NCI-H146 (cell line): ENCODE results near the gene THBD.
A peak's percentile ranks its signal among the peaks of the same experiment; 100 is the strongest.

Experiments
- DNase-seq: peaks from one replicate; lab custom pipeline; 2025; lab: John Stamatoyannopoulos, UW

THBD gene, protein sequence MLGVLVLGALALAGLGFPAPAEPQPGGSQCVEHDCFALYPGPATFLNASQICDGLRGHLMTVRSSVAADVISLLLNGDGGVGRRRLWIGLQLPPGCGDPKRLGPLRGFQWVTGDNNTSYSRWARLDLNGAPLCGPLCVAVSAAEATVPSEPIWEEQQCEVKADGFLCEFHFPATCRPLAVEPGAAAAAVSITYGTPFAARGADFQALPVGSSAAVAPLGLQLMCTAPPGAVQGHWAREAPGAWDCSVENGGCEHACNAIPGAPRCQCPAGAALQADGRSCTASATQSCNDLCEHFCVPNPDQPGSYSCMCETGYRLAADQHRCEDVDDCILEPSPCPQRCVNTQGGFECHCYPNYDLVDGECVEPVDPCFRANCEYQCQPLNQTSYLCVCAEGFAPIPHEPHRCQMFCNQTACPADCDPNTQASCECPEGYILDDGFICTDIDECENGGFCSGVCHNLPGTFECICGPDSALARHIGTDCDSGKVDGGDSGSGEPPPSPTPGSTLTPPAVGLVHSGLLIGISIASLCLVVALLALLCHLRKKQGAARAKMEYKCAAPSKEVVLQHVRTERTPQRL

DNA sequence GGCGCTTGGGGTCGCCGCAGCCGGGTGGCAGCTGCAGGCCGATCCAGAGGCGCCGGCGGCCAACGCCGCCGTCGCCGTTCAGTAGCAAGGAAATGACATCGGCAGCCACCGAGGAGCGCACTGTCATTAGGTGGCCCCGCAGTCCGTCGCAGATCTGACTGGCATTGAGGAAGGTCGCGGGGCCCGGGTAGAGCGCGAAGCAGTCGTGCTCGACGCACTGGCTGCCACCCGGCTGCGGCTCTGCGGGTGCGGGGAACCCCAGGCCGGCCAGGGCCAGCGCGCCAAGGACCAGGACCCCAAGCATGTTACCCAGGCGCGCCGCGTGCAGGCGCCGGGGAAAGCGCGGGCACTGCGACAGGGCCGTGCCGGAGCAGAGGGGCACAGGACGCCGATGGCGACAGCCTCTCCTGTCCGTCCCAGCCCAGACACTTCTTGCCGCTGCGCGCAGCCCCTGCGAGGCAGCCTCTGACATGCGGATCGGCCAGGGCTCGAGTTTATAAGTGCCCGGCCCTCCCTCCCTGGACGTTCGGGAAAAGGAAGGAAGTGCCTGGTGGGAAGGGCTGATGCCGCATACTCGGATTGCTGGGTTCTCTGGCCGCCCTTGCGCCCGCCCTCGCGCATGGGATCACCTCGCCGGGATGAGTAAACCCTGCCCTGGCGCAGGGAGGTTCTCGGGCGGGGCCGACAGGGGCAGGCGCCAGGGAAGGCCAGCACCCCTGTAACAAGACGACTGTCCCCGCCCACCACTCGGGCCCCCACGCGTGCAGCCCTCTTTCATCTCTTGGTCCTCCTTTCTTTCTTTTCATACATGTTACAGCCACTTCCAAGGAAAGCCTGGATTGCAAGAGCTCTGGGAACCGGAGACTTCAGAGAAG lies at the start of gene THBD:
TSS of gene THBD (minus strand) at position 472 of the 875 bp plus-strand sequence. CDS start at position 304, 168 bp downstream.
- DNase-seq = peak; percentile 54

DNA sequence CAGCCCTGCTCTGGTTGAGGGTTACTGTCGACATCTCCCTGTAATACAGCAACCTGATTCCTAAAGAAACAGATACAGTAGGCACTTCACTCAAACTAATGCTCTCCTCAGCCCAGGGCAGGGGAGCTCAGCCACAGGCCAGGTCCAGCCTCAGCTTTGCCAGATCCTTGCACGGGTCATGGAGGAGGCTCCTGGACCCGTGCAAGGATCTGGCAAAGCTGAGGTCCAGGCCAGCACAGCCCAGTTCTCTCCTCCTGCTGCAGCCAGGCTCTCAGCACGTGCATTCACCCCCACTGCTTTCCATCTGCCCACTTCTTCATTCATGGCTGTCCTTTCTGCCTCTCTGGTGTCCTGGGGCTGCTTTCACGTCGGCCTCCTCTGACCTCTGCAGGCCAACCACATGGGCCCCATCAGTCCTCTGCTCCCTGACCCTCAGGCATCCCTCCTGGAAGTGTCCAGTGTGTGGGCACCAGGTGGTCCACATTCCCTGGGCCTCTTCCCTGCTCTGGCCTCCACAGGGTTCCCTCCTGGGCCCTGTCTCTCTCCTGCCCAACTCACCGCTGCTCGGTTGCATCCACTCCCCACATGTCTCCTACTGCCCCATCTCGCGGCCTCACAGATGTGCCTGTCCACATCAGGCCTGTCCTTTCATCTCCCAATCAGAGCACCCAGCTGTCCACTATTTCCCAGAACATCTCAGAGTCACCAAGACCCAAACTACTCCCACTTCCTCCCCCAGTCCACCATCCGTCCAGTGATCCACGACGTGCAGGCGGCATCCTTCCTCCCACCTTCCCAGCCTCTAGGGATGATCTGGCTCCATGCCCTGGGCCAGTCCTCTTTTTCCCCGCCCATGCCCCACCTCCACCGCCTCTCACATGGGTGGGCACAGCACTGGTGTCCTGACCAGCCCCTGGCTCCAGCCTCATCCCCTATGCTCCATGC lies 48.4 kb upstream of the THBD start:
- no peak for DNase-seq

DNA sequence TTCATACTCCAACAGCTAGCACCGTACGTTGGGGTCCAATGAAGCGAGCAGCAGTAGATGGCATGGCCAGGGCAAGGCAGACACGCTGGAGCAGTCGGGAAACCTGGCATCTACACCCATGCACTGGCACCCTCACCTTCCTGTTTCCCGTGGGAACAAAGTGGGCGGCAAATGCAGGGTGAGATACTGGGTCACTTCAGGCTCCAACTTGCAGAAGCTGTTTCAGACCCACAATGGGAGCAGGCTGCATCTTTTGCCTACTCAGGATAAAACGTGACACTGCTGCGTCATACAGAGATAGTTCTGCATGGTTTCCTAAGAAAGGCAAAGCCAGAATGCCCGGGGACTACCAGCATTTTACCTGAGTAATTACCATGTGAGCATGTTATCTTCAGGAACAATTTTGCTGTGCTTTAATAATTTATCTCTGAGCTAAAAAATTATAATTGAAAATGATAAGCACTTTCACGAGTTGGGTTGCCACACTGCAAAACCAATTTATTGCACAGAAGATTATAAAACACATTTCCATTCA lies 47.6 kb upstream of the THBD start:
- DNase-seq = no peak

DNA sequence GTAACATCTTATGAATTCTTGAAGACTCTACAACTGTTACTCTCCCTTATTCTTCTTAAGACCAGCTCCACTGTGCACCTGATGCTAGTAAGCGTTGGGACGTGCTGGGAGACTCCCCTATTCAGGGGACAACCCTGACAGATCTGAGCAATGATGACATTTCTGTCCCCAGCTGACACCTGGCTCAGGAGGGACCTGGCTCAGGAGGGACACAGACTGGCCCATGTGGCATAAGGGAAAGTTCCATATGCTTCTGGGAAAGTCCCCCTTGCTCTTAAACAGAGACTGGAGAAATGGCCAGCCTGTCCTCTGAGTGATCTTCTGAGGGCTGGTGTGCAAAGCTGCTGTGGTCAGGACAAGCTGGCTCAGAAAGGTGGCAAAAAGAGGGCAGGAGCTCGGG lies 46.6 kb upstream of the THBD start:
- DNase-seq = no peak

DNA sequence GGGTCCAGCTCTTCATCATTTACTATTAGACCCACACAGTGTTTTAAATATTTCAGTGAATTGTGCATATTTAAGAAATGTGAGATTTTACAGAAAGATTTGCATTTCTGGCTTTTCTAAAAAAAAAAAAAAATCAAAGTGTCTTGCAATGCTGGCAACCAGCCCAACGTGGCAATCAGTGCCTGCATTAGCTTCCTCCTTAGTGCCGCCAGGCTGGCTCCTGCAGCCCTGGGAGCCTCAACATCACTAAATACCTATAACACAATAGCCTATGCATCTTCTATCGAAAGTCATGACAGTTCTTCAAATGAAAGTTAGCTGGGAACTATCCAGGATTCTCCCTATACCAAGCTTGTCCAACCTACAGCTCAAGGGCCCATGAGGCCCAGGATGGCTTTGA lies 46.0 kb upstream of the THBD start:
- DNase-seq = no peak

DNA sequence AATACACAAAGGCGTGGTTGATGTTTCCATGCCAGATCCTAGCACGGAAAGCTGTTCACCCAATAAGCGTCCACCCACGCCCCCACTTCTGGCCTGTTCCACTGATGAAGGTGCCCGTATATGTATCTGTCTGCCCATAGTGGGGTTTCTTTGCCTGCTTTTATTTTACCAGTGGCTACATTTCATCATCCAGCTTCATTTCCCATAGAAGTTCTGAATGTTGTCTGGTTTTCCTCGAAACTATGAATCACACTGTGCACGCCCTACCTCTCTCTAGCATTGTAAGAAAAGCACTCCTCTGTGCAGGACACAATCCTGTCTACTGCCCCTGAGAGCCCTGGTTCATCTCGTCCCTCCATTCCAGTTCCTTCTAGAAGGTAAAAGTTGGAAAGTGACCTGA lies 45.5 kb upstream of the THBD start:
- no peak for DNase-seq

DNA sequence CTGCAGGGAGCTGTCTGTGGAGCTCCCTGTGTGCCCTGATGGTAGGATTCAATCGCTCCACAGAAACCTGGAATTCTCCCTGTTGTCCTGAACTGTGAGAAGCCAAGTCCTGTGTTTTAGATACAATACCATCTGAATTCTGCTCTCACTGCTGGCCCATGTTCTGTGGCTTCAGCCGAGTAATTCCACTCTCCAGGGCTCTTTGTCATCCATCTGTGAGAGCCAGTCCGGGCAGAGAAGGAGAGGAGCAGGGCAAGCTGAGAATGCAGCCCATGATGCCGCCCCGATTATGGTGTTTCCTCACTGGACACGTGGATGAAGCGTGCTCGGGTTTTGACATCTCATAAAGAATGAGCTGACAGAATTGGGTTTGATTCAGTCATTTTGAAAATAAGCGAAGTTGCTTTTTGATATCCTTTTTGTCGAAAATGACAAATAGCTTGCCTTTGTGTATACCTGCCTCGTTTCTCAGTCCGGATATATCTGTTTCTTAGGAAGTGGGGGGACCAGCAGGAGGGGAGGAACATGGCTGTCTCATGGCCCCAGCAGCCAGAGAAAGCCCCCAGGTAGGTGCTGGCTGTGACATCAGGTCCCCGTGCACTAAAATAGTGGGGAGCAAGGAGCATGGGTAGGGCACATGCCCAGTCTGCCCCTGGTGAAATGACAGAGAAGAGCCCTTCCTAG lies 44.9 kb upstream of the THBD start:
- DNase-seq = no peak

DNA sequence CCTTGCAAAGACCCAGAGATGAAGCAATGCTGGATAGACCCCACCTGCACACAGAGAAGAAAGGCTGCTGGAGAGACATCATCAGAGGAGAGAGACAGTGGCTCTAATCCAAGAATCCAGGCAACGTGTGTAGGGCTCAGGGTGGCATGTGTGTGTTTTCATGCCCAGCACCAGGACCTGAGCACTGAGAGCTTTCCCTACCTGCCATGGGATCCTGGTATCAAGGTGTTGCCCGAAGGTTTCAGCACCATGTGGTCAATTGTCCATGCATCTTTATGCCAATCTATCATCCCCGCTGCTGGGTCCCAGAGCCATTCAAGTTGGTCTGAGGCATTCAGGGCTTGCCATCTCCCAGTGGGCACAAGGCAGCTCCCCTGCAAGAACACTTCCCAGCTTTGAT lies 44.1 kb upstream of the THBD start:
- DNase-seq = no peak

DNA sequence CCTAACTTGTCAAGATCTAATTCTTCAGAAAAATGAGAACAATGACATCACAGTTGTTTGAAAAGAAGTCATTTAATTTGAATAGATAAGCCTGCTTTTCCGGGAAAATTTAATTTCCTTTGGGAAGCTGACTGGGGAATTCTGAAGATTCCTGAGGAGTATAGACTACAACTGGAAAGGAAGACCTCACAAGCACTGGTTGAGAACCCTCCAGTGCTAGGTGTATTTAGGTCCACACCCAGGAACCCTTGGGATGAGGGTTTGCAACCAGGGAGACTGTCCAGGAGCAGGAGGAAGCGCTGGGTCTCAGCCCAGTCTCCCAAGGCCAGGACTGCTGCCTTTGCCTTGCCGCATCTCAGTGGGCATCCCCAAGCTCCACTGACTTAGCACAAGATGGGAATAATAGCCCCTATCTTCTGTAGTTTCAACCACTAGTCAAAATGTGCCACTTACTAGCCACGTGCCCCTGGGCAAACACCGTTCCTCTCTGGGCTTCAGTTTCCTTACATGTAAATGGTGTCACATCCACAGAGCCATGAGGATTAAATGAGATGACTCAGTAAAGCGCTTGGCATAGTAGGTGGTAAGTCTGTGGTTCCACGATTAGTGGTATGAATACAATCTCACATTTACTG lies 43.5 kb upstream of the THBD start:
- DNase-seq = no peak

DNA sequence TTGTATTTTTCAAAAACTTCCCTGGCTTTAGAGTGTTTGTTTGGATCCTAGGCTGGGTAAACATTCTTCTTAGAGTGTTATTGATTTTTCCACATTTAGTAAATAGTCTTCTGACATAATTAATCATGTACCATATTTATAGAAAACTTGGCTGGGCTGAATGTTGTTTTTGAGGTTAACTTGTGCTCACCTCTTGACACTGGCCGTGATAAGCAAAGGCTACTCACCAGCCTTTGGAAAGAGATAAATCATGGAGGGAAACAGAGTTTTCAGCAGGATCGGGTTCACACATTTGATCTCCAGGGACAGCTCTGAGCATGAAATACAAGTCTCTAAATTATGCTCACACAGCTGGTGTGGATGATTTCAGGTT lies 42.9 kb upstream of the THBD start:
- DNase-seq = peak; percentile 32

DNA sequence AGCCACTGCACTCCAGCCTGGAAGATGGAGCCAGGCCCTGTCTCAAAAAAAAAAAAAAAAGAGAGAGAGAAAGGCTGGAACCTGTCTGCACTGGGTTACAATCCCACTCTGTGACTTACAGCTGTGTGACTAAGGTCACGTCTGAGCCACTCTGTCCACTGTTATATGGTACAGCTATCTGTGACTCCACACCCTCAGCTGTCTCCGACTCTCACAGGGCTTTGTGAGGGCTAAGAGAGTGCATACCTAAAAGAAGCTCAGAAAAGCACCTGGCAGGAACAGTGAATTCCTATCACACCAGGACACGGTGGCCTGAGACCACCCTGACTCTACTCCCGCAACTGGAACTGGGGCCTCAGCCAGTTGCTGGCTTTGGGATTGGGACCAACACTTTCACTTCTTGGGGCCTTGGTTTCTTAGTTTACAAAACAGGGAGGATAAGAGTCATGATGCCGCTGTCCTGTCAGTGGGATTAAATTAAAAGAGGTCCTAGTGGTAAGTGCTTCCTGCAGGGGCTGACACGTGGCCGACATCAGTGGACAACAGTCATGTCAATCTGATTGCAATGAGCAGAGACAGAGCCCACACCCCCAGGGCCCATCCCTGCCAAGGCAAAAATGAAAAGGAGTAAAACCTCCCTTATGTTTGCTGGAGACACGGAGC lies 42.4 kb upstream of the THBD start:
- no peak for DNase-seq

DNA sequence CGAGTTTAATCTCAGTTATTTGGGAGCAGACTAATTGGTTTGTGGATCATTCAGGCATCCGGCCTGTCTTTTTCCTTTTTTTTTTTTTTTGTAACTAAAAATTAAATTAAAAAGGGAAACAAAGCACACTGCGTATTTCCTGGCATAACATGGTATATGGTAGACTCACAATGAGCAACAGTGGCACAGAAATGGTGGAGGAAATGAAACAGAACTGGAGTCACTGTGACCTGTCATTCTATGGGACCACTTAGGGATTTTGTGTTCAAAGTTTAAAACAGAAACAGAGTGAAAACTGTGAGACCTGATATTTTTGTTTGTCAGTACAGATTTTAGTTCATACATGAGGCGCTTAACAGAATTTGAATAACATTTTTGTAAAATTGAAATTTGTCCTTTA lies 41.4 kb upstream of the THBD start:
- DNase-seq = no peak

DNA sequence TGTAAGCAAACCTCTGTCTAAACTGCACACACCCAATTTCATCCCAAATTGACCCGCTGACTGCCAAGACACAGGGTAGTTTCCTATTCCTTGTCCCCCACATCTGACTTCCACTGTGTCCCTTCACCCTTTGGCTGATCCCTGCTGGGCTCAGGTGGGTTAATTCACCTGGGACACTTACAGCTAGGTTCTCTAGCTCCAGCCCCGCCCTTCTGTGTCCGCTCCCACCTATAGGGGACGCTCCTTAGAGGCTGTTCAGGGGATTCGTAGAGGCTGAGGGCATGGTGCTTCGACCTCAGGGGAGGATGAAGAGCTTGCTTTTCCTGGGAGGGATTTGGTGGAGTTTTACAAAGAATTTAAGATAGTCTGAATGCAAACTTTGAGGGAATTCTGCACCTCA lies 40.7 kb upstream of the THBD start:
- DNase-seq = no peak

DNA sequence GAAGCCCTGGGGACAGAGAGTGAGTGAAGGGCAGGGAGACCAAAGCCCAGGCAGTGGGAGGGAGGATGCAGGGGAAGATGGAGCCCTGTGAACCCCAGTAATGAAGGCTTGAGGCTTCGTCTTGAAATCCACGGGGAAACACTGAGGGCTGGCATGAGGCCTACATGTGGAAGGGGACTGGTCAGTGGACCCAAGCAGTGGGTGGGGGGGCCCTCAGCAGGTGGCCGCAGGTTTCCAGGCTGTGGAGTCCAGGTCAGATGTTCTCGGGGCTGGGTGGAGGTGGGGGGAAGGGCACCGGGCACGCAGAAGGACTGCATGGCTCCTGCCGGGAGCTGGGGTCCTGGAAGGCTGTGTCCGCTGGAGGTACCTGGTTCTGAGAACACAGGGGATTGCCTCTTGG lies 39.4 kb upstream of the THBD start:
- no peak for DNase-seq

DNA sequence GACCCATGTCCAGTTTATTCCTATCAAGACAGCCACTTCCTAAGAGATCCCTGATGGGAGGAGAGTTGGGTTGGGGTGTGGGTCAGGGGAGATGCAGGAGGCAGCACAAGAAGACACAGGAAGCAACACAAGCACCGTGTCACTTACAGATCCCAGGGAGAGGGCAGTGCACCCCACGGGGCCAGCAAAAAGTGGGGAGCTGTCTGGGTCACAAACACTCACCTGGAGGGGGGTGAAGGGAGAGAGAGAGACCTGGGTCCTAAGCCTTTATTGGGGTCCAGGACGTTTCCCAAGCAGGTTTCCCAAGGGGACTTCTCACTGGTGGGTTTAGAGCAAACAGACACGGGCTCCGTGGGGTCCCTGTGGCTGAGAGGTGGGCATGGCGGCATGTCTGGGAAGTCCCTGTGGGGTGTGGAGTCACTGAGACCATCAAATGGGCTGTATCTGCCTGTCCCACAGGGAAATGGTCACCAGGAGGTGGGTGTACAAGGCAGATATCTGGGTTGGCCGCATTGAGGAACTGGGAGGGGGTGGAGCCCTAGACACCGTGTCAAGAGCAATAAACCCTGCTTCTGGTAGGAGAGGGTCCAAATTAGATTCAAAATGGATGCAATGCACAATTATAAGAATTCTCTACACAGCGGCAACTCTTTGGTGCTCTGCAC lies 38.2 kb upstream of the THBD start:
- no peak for DNase-seq

DNA sequence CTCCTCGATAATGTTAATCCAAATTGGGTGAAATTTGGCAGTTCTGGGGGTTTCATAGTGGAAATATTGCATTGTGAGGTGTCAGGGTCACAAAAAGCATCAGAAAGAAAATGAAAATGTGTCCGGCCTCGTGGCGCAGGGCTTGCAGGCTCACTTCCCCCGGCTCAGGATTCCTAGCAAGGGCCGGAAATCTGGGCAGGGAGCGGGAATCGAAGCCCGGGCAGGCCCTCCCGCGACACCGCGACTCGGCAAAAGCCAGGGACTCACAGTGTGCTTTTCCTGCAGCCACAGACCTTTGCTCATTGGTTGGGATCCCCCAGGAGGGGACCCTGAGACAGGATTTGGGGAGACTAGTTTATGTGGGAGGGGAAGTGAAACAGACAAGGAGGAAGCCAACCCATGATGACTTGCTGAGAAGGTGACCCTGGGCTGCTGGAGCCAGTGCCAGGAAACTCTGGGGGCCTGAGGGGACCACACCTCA lies 37.5 kb upstream of the THBD start:
- DNase-seq = no peak

DNA sequence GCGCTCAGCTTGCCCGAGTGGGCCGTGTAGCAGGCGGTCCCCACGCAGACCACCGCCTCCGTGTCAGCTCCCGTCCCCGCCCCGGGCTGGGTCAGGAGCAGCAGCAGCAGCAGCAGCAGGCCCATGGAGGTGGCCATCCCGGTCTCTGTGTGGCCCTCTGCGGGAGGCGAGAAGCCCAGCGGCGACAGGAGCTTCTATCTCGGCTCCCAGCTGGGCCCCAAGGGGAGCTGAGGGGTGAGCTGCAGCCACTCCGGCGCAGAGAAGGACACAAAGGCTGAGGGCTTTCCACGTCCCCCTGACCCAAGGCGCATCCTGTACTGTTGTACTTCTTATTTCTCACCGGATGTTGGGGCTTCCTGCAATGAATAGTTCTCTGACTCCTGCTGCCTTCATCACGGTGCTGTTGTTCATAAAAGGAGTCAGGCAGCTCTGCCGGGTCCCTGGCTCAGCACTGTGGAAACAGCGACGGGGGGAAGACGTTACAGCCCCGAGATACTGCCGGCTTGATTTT lies 36.6 kb upstream of the THBD start, which contains the start of gene CD93:
TSS of gene CD93 (minus strand) at position 269 of the 511 bp plus-strand sequence. CDS start at position 137, 132 bp downstream.
- peak; percentile 72 for DNase-seq

DNA sequence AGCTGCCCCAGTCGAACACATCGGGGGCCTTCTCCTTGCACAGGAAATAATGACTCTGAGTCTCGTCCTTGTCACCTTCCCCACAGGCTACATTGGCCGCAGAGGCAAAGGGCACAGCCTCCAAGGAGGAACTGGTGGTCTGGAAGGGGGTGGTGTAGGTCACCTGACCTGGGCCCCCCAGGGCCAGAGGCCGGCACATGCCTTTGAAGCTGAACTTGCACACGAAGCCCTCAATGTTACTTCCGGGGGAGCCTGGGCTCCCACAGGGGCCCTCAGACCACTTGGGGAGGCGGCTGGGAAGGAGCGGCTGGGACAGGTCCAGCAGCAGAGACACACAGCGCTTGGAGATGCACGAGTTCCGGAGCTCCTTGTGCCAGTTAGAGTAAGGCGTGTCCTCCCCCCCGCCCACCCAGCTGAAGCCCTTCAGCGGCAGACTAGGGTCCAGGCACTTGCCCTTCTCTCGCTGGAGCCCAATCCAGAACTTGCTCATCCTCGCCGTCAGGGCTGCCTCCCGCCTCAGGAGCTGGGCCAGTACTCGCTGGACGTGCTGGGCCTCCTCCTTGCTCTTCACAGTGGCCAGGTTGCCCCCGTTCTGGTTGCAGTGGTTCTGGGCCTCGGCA lies 36.1 kb upstream of the THBD start:
- DNase-seq = no peak
